Renal pelvis (tissue), 12 donors: ENCODE measurements around the gene PTGES3. TPM values are rescaled to one million over a fixed set of nuclear protein-coding genes. Genes with fewer than 3 reads are reported as not detected.
"Not testable (repeated sequence)": the region's sequence is repeated elsewhere in the genome, so short reads cannot be mapped to it uniquely, and the experiment has no call there.

Experiments used
- DNase-seq: peaks from one replicate; pipeline ENCODE4 v3.0.0-alpha.2; 2013
- long read RNA-seq, 16 experiments: transcript quantifications; one replicate each; lab custom pipeline, GENCODE V29; 2026
- polyA plus RNA-seq, 3 donors: library from polyadenylated mRNA; unstranded; fragments of 120-200 nt; gene quantifications; one replicate each; pipeline ENCODE4 v1.2.1, GENCODE V29; 2013; ENCODE audit not compliant: insufficient read length in 3 of 3

Gene PTGES3, protein sequence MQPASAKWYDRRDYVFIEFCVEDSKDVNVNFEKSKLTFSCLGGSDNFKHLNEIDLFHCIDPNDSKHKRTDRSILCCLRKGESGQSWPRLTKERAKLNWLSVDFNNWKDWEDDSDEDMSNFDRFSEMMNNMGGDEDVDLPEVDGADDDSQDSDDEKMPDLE
- polyA plus RNA-seq, result 100 to 1,000 TPM; 269 to 319 (median 296) TPM
- long read RNA-seq, donor 1, transcript PTGES3-201 (8 exons, 1,920 nt), result major isoform, 107 of 139 reads
- long read RNA-seq, donor 1, transcript PTGES3-202 (7 exons, 1,547 nt), result minor isoform, 10 of 139 reads
- long read RNA-seq, donor 1, partial matches to known transcripts, result 11 of 139 reads
- long read RNA-seq, donor 1, other reads (novel, unspliced or antisense), result 11 of 139 reads
- long read RNA-seq, donor 2, transcript PTGES3-202 (7 exons, 1,547 nt), result minor isoform, 7 of 159 reads
- long read RNA-seq, donor 2, transcript PTGES3-201 (8 exons, 1,920 nt), result major isoform, 143 of 159 reads
- long read RNA-seq, donor 2, partial matches to known transcripts, result 8 of 159 reads
- long read RNA-seq, donor 2, other reads (novel, unspliced or antisense), result 0 of 159 reads
- long read RNA-seq, donor 3, transcript PTGES3-202 (7 exons, 1,547 nt), result minor isoform, 6 of 126 reads
- long read RNA-seq, donor 3, transcript PTGES3-201 (8 exons, 1,920 nt), result major isoform, 99 of 126 reads
- long read RNA-seq, donor 3, partial matches to known transcripts, result 12 of 126 reads
- long read RNA-seq, donor 3, other reads (novel, unspliced or antisense), result 5 of 126 reads
- long read RNA-seq, donor 4, transcript PTGES3-202 (7 exons, 1,547 nt), result minor isoform, 7 of 147 reads
- long read RNA-seq, donor 4, transcript PTGES3-201 (8 exons, 1,920 nt), result major isoform, 114 of 147 reads
- long read RNA-seq, donor 4, partial matches to known transcripts, result 21 of 147 reads
- long read RNA-seq, donor 4, other reads (novel, unspliced or antisense), result 5 of 147 reads
- long read RNA-seq, donor 5, transcript PTGES3-201 (8 exons, 1,920 nt), result major isoform, 70 of 90 reads
- long read RNA-seq, donor 5, partial matches to known transcripts, result 10 of 90 reads
- long read RNA-seq, donor 5, other reads (novel, unspliced or antisense), result 5 of 90 reads
- long read RNA-seq, donor 6, transcript PTGES3-201 (8 exons, 1,920 nt), result major isoform, 76 of 82 reads
- long read RNA-seq, donor 6, partial matches to known transcripts, result 0 of 82 reads
- long read RNA-seq, donor 6, other reads (novel, unspliced or antisense), result 0 of 82 reads
- long read RNA-seq, donor 7, transcript PTGES3-201 (8 exons, 1,920 nt), result major isoform, 142 of 172 reads
- long read RNA-seq, donor 7, transcript PTGES3-202 (7 exons, 1,547 nt), result minor isoform, 5 of 172 reads
- long read RNA-seq, donor 7, partial matches to known transcripts, result 19 of 172 reads
- long read RNA-seq, donor 7, other reads (novel, unspliced or antisense), result 5 of 172 reads
- long read RNA-seq, donor 8, transcript PTGES3-201 (8 exons, 1,920 nt), result major isoform, 67 of 76 reads
- long read RNA-seq, donor 8, partial matches to known transcripts, result 7 of 76 reads
- long read RNA-seq, donor 8, other reads (novel, unspliced or antisense), result 0 of 76 reads
- long read RNA-seq, donor 9, transcript PTGES3-201 (8 exons, 1,920 nt), result major isoform, 128 of 153 reads
- long read RNA-seq, donor 9, transcript PTGES3-202 (7 exons, 1,547 nt), result minor isoform, 6 of 153 reads
- long read RNA-seq, donor 9, partial matches to known transcripts, result 10 of 153 reads
- long read RNA-seq, donor 9, other reads (novel, unspliced or antisense), result 6 of 153 reads
- long read RNA-seq, donor 10, transcript PTGES3-202 (7 exons, 1,547 nt), result minor isoform, 5 of 127 reads
- long read RNA-seq, donor 10, transcript PTGES3-201 (8 exons, 1,920 nt), result major isoform, 88 of 127 reads
- long read RNA-seq, donor 10, partial matches to known transcripts, result 33 of 127 reads
- long read RNA-seq, donor 10, other reads (novel, unspliced or antisense), result 0 of 127 reads
- long read RNA-seq, donor 11, transcript PTGES3-201 (8 exons, 1,920 nt), result major isoform, 75 of 103 reads
- long read RNA-seq, donor 11, partial matches to known transcripts, result 17 of 103 reads
- long read RNA-seq, donor 11, other reads (novel, unspliced or antisense), result 8 of 103 reads
- long read RNA-seq, donor 12, transcript PTGES3-202 (7 exons, 1,547 nt), result minor isoform, 6 of 174 reads
- long read RNA-seq, donor 12, transcript PTGES3-201 (8 exons, 1,920 nt), result major isoform, 145 of 174 reads
- long read RNA-seq, donor 12, partial matches to known transcripts, result 9 of 174 reads
- long read RNA-seq, donor 12, other reads (novel, unspliced or antisense), result 12 of 174 reads
- long read RNA-seq, donor 13, transcript PTGES3-201 (8 exons, 1,920 nt), result major isoform, 68 of 83 reads
- long read RNA-seq, donor 13, partial matches to known transcripts, result 12 of 83 reads
- long read RNA-seq, donor 13, other reads (novel, unspliced or antisense), result 0 of 83 reads
- long read RNA-seq, donor 14, result 0 reads
- long read RNA-seq, donor 15, transcript PTGES3-201 (8 exons, 1,920 nt), result major isoform, 116 of 139 reads
- long read RNA-seq, donor 15, partial matches to known transcripts, result 11 of 139 reads
- long read RNA-seq, donor 15, other reads (novel, unspliced or antisense), result 5 of 139 reads
- long read RNA-seq, donor 16, transcript PTGES3-201 (8 exons, 1,920 nt), result major isoform, 130 of 155 reads
- long read RNA-seq, donor 16, partial matches to known transcripts, result 12 of 155 reads
- long read RNA-seq, donor 16, other reads (novel, unspliced or antisense), result 6 of 155 reads

DNA sequence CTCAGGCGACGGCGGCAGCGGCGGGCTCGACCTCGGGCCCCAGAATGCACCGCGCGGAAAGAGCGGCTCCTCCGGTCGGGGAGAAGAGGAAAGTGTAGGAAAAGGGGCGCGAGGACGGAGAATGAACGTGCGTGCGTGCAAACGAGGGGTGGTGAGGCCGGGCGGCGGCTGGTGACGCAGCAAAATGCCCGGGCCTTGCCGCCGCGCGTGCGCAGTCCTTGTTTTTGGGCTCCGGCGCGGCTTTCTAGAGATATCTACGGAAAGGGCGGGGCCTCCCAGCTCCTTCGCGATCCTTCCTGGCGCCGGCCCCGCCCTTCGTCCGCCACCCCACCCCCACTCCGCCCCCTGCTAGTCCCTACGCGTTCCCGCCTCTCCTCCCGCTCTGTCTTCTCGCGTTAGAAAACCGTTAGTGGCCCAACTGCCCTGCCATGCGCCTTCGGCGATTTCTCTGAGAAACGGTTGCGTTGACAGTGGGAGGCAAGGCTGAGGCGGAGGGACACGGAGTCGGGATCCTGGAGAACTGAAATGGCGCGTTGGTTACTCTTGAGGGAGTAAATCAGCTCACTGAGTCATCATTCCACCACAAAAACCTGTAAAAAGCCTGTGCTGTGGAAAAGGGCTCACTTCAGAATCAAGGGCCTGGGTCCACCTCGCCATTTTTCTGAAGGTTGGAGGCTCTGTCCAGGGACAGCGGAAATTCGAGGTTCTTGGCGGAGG, at the start of gene PTGES3:
Gene PTGES3, minus strand, starts transcription at position 156 of the 717 bp plus-strand sequence. CDS start 285 bp downstream, outside the sequence.
- DNase-seq, result peak; percentile 98

DNA sequence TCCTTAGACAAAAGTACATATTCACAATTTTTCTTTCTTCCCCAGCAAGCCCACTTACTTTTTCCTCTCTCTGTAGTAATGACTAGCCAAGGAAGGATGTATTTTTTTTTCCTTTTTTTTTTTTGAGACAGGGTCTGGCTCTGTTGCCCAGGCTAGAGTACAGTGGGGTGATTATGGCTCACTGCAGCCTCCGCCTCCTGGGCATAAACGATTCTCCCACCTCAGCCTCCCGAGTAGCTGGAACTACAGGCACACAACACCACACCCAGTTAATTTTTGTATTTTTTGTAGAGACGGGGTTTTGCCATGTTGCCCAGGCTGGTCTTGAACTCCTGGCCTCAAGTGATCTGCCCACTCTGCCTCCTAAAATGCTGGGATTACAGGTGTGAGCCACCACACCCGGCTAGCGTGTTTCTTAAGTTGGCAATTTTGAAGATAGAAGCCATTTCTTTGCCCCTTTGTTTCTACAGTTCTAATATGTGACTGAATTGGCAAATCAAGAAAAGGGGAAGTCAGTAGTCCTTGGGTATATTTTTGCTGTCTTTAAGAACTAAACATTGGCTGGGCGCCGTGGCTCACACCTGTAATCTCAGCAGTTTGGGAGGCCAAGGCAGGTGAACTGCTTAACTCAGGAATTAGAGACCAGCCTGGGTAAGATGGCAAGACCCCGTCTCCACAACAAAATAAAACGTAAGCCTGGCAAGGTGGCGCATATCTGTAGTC, 40.2 kb upstream of the PTGES3 start:
- DNase-seq, result no peak

DNA sequence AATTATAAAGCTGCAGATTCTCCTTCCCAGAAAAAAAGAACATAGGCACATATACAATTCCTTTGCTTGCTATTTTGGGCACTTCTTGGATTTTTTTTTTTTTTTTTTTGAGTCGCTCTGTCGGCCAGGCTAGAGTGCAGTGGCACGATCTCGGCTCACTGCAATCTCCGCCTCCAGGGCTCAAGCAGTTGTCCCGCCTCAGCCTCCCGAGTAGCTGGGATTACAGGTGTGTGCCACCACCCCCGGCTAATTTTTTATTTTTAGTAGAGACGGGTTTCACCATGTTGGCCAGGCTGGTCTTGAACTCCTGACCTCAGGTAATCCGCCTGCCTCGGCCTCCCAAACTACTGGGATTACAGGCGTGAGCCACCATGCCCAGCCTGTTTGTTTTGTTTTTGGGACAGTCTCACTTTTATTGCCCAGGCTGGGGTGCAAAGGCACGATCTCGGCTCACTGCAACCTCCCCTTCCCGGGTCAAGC, 38.2 kb upstream of the PTGES3 start:
- DNase-seq, result not testable (repeated sequence)

DNA sequence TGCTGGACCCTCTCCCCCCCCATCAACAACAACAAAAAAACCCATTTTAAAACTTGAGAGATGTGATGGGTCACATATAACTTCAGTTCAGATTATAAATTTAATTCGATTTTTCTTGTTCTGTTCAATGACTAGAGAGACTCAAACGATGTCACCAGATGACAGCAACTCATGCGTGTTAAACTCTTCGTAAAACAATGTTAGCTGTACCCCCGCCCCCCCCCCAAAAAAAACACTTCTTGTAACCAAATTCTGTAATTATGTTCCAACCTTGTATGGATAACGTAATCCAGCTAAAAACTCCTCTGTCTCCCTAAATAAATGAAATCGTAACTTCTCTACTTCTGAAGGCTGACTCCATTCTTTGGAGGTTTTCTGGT, 37.6 kb upstream of the PTGES3 start:
- DNase-seq, result no peak

DNA sequence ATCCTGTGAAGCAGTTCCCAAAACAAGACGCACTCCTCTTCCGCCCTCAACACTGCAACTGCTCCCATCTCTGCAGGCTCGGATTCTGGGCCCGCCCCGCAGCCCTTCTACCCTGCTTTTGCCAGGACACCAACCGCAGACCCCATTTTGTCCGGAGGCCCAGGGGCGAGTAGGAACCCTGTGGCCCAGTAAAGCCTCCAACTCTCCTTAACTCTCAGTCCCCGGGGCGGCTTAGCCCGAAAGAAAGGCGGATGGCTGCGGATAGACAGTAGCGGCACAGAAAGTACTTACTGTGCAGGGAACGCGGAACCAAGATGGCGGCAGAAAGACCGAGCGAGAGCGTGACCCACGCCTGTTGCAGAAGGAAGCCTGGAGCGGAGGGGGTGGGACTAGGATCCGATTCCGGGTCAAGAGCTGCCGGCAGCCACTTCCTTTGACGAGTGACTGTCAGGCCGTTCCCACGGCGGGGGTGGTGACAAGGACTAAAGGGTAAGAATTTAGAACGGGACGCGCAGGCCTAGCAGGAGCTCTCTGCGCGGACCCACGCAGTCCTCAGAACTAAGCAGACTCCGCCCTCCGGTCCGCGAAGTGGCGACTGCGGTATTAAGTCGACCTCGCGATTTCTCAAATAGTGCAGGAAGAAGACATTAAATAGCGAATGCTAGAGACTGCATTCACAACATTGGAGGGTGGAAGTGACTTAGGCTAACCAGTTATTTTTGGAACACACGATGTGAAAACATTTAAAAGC, 37.1 kb upstream of the PTGES3 start, which contains the start of gene NACA:
Gene NACA, minus strand, starts transcription at position 328 of the 751 bp plus-strand sequence. CDS start 778 bp downstream, outside the sequence.
- DNase-seq, result peak; percentile 98

DNA sequence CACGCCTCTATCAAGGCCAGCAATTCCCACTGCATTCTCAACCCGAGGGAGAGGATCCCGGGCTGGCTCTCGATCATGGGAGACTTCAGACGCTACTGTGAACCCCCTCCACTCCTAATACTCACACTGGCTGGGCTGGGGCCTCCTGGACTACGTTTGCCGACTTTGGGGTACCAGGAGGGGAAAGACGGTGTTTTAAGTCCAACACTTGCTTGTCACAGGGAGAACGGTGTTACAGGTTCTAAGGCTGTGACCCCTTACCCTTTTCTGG, 36.6 kb upstream of the PTGES3 start:
- DNase-seq, result no peak

DNA sequence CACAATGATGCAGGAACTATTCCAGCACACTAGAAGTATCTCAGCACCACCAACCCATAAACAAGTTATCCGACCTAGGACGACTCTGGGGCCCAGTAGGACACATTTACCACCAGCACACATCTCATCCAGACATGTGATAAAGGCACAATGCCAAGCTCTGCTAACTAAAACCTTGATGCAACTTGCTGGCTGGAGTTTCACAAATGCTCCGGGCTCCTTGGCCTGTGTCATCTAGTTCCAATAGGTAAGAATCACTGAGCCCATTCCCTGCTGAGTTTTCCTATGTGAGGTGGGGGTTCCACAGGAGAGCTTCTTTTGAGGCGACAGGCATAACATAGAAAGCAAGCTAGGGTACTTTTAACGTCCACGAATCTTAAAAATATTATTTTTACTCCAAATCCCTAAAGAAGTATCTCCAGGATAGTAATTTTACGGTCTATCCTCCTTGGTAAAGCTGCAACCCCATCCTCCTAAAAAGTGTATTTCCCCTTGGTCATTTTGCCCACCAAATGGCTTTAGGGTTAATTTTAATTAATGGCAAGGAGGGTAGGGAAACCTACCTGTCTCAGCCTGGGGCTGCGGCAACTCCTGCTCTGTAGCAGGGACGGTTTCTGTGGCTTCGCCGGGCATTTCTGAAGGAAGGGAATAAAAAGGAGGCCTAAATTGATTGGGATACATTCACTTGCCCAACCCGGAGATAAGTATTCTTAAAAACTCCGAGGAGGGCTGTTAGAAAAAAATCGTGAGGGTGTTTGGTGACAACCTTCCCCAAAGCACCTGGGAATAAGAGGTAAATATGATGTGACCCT, 36.0 kb upstream of the PTGES3 start:
- no peak for DNase-seq

DNA sequence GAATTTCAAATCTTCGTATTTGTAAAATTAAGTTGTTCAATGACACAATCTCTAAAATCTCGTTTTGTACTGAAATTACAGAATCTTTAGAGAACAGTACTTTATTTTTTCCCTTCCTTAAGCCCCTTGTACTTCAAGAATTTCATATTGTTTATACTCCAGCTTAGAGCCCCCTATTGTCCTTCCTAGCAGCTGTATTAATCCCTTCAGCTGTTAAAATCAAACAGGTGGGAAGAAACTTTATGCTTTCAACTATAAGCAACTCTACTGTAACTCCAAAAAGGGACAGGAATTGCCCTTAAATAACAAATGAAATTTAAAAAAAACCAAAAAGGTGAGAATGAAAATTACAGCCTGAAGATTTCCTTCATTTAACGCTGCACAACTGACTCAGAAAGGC, 35.3 kb upstream of the PTGES3 start:
- no peak for DNase-seq

DNA sequence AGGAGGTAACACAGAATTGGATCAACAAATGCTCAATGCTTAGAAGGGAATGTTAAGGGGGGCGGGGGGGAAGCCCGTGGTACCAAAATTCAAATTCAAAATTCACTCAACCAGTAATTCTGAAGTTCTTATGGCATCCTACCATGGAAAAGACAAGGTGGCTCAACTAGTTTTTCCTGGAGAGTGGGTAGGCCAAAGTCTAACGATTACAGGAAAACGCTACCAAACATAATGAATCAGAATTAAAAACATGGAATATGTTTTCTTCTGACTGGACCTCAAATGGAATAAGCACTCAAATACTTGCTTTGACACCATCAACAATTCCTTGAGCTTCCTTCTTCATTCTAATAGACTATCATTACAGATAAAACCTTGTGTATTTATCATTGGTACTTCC, 34.7 kb upstream of the PTGES3 start:
- no peak for DNase-seq

DNA sequence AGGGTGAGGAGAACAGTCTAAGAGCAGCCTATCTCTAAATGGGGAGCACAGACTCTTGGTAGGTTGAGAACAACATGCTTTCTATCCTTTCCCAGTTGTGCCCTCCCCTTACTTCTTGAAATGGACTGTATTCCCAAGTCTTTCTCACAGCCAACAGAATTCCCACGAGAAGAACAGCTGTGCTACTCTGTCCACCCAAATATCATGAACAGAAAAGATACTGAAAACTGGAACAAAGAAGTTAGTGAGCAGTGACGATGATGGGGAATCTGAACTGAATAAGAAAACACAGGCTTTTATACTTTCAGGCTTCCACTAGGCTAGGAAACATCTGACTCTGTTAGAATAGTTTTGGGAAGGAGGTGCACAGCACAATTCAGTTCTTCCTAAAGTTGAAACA, 33.6 kb upstream of the PTGES3 start:
- DNase-seq, result no peak

DNA sequence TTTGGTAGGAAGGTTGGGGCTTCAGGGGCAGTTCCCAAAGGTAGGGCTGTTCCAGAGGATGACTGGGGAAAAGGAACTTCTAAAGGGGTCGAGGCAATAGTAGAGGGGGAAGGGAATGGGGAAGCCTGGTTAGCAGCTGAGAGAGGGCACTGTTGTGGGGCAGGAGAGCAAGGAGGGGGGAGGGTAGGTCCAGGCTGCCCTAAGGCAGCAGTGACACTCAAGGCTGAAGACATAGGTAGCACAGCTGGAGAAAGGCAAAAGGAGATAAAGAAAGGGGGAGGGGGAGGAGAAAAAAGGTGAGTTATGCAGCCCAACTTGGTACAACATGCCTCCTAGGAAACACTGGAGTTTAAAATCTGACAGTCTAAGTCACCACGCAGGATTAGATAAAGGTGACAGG, 33.1 kb upstream of the PTGES3 start:
- DNase-seq, result no peak

DNA sequence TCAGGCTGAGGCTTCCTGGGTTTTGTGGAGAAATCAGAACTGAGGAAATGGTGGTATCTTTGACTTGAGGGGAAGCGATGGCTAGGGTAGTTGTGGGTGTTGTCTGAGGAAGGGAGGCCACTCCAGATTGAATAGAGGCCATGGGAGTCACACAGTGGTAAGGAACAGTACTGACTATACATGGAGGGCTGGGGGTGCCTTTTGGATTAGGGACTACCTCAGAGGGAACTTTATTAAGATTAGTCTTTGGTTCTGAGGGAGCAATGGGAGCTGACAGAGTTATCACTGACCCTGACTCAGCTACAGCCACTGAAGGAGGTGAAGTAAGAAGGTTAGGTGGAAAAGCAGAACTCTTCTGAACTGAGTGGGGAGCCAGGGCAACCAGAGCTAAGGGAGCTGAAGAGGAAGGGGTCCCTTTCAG, 32.7 kb upstream of the PTGES3 start:
- DNase-seq, result no peak

DNA sequence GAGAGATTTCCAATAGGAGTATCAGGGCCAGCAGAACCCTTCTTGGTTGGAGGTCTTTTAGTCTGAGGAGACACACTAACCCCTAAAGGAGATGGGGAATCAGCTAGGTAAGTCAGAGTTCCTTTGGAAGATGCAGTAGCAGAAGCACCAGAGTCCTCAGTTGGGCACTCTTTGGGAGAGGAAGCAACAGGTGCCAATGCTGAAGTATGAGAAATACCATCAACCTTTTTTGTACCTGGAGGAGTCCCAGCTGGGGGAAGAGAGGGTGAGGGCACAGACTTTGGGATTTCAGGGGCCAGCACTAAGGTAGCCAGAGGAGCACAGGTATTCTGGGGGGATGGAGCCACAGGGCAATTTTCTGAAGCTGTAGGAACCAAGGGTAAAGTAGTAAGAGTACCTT, 31.0 kb upstream of the PTGES3 start:
- no peak for DNase-seq

DNA sequence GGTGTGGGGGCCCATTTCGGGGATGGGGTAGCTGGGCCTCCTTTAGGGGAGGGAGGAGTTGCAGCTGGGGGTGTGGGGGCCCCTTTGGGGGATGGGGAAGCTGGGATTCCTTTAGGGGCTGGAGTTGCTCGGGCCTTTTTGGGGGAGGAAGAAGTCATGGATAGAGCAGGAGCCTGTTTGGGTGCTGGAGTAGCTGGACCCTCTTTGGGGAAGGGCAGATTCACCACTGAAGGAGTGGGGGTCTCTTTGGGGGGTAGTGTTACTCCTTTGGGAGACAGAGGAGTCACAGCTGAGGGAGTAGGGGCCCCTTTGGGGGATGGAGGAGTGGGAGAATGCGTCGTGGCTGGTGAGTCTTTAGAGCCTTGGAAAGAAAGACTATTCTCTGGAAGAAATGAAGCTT, 30.6 kb upstream of the PTGES3 start:
- no peak for DNase-seq

DNA sequence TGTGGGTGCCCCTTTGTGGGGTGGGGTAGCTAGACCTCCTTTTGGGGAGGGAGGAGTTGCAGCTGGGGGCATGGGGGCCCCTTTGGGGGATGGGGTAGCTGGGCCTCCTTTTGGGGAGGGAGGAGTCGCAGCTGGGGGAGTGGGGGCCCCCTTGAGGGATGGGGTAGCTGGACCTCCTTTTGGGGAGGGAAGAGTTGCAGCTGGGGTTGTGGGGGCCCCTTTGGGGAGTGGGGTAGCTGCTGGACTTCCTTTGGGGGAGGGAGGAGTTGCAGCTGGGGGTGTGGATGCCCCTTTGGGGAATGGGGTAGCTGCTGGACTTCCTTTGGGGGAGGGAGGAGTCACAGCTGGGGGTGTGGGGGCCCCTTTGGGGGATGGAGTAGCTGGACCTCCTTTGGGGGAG, 30.1 kb upstream of the PTGES3 start:
- DNase-seq, result no peak
